GM21576 (cell line): ENCODE results near the gene HOXA13.

Experiments
- ATAC-seq: cut with Tn5 transposase; IDR thresholded peaks from one replicate; pipeline ENCODE4 v1.9.1; 2021; ENCODE audit warnings: mild to moderate bottlenecking, moderate library complexity; ENCODE audit not compliant: unreplicated experiment

HOXA13 gene

DNA sequence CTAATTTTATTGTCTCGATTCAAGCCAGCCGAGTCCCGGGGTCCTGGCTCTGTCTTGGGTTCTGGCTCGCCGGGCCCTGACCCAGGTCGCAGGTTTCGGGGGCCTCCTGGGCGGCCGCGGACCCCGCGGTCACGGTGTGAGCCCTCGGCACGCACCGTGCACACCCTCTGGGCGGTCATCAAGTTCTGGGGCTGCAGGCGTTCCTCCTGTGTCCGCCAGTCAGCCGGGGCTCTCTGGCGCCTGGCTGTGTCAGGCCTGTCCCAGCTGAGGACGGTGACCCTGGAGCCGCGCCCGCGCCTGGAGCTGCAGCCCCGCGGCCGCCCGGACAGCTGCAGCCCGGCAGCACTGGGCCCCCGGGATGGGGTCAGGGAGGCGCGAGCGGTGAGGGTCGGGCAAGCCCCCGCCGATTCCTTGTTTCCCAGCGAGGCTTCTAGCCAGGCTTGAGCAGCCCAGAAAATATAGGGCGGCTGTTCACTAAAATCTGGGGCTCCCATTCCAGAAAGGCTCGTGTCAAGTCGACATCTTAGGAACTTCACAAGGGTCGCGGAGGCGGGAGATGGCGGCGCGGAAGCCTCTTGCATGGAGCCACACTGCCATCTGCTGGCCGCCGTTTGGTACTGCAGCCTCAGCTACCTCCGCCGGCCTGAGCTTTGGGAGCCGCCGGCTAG lies 39.2 kb downstream of the HOXA13 start:
- no peak for ATAC-seq

DNA sequence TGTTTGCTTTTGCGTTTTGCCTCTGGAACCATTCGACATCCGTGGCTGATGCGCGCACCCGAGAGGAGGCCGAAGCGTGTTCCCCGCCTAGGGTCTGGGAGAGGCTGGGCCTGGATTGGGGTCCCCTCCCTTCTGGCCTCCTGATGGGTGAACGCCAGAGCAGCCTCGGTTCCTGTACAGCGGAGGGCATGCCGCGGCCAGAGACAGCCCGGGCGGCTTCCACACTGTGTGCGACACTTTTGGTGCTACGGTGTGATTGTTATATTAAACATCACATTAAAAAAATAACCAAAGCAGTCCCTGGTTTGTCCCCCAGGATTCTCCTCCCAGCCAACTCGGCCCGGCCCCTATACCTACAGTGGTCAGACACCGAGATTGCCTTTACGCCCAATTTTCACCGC lies 39.7 kb downstream of the HOXA13 start:
- ATAC-seq: no peak

DNA sequence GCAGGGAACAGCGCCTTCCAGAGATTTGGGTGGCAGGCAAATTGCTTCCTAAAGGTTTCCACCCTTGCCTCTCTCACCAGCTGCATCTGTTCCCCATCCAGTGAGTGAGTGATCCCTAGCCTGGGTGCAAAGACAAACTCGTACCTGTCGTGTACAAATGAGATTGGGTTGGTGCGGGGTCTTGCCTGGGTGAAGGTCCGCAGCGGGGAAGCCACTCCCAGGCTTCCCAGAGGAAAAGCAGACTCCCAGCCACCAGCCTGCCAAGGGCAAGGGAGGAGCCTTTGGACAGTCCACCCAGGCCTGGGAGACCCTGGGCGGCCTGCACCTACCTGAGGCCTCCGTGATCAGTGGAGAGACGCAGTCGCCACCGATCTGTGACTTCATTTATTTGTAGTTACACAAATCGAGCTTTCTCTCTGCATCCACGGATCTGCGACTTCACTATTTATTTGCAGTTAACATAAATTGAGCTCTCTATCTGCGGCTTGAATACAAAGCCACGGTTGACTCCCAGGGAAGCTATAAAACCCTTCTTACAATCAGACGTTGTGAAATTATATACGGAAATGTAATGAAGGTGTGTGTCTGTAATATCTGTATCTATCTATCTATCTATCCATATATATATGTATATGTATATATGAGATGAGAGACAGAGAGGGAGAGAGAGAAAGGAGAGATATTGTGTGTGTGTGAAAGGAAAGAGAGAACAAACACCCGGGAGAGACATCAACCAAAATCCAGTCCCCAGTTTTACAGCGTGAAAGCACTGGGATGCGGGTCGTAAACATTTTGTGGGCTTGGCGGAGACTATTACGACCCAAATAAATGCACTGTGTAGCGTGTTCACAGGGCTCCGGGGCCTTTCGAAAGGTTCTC lies 40.4 kb downstream of the HOXA13 start:
- ATAC-seq: no peak

DNA sequence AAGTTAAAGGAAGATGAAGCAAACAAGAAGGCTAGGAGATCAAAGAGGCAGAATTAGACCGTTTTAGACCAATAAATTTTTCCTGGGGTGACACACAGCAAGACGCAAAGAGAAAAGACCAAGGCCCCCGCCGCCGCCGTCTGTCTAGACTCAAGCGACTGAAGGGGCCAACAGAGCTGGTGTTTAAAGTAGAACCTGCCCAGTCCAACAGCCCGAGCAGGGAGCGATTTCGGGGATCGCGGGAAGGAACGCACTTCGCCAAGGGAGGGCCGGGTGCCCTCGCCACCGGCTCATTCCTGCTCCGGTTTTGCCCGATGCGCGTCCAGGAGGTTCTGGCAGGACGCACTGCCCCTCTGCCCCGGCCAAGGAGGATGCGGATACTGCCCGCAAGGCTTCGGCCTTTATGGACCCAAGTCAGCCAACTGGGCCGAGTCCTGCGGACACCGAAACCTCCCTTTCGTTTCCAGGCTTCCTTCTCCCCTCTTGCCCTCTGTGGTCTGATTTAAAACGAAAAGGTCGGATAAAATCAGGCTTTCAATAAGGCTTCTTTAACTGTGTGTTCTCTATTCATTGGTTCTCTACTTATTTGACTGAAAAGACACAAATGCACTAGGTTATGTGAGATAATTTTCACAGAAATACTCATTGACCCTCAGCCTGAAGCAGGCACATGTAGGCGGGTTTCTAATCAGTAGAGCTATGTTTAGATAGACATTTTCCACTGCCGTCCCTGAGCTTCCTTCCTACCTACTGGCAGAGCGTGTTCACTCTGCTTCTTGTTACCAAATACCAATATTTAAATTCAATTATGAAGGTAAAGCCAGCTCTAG lies 41.2 kb downstream of the HOXA13 start:
- ATAC-seq: no peak

DNA sequence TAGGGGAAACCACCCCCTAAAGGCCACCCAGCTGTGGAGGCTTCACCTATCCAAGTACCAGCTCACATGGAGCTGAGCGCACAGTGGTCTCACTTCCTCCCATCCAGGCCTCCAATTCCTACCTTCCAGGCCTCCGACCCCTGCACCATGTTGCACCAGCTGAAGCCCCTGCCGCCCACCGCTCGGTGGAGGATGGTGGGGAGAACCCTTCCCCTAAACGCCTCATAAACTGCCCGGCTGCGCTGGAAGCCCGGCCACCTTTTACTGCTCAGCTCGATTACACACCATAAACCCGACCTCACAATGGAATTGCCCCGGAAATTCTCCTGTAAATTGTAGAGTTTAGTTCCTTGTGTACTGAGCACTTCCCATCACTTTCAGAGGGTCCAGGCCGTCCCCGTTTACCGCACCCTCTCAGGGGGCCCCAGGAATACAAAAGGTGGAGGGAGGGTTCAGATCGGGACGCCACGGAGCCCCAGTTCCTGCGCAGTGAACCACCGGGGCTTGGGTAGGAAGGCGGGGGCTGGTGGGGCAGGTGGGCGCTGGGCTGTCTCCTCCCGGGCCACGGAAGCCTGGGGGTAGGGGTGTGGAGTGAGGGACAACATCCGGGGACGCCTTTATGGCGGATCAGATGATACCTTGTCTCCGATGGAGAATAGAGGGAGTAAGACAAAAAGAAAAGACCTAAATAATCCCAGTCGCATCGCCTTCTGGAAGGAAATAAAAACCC lies 42.0 kb downstream of the HOXA13 start:
- no peak for ATAC-seq

DNA sequence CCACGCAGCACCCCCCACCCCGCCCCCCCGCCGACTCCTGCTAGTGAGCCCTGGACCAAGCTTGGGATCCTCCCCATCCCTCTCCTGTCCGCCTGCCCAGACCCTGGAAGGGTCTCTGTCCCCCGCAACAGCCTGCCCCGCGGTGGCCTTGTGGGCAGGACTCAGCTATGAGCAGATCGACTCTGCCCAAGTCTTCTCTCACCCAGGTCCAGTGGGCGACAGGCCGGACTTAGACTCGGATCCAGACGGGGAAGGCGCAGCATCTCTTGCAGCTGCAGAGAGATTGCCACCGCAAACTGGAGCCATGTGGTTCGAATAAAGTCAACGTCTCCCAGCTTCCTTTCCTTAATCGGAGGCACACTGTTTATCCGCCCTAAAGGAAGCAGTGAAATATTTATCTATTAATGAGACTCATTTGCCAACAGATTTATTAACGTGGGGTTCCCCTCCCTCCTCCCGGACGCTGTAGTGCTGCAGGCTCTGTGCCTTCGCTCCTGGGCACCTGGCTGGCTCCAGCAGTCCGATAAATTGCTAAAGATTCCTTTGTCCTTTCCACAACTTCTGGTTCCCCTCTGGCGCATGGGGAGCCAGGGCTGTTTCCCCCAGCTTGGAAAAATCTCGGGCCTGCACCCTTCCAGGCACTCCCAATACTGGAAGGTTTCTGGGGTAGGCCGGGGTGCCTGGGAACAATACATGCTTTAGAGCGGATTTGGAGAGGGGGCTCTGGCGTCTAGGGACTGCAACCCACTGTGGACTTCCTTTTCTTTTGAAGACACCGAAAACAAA lies 42.8 kb downstream of the HOXA13 start:
- no peak for ATAC-seq

DNA sequence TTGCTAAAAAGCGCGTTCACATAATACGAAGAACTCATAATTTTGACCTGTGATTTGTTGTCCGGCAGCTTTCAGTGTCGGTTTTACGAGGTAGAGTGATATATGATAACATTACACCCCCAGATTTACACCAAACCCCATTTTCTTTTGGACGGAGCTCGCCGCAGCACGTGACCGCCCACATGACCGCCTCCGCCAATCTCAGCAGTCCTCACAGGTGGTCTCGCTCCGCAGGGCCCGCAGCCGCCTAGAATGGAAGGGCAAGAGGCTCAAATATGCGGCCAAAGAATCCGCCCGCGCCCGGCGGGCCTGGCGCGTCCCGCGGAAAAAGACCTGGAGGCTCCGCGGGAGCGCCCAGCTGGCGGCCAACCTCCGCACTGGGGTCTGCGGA lies 43.4 kb downstream of the HOXA13 start, which contains the start of gene HOXA7:
TSS of gene HOXA7 (minus strand) at position 168 of the 391 bp plus-strand sequence. CDS start at position 38, 130 bp downstream.
- ATAC-seq: no peak

DNA sequence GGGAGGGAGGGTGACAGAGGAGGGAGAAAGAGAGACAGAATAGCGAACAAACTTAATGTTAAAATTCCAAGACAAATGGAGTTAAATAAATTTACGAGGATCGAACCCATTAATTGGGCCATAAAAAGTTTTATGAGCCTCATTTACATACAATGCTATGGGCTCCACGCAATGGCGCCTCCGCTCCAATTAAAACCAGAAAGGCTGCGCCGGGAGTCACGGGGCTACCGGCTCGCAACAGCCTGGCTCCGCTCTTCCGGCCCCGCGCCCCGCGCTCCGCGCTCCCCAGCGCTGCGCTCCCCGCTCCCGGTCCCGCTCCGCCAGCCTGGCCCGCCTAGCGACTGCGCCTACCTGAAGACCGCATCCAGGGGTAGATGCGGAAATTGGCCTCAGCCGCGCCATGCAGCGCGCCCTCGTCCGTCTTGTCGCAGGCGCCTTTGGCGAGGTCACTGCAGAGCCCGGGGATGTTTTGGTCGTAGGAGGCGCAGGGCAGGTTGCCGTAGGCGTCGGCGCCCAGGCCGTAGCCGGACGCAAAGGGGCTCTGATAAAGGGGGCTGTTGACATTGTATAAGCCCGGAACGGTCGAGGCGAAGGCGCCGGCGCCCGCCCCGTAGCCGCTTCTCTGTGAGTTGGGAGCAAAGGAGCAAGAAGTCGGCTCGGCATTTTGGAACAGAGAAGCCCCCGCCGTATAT lies 43.9 kb downstream of the HOXA13 start:
- no peak for ATAC-seq

DNA sequence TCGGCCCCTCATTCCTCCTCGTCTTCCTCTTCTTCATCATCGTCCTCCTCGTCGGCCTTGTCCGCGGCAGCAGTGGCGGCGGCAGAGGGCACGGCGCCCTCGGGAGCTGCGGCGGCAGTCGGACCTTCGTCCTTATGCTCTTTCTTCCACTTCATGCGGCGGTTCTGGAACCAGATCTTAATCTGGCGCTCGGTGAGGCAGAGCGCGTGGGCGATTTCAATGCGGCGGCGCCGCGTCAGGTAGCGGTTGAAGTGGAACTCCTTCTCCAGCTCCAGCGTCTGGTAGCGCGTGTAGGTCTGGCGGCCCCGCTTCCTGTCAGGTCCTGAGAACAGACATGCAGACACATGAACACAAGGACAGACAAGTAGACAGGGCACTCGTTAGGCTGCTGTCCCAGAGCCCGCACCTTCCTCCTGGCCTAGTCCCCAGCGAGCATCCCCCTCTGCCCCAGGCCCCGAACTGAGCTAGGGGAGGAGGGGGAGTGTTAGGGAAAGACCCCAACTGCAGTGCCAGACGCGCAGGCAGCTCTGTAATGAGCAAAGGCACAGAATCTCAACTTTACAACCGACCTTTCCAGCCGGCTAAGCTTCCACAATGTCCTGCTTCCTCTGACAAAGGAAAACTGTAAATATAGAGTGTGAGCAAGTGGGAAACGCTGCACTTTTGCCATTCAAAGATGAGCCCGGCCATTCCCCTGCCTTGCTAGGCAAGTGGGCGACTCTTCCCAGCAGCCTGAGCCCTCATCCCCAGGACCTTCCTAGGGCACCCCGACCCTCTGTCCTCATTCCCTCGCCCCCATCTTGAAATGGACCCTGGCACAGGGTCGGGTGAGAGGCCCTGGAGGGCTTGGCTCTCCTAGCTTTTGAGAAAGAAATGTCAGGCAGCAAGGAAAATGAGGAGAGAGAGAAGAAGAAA lies 44.7 kb downstream of the HOXA13 start:
- ATAC-seq: no peak

DNA sequence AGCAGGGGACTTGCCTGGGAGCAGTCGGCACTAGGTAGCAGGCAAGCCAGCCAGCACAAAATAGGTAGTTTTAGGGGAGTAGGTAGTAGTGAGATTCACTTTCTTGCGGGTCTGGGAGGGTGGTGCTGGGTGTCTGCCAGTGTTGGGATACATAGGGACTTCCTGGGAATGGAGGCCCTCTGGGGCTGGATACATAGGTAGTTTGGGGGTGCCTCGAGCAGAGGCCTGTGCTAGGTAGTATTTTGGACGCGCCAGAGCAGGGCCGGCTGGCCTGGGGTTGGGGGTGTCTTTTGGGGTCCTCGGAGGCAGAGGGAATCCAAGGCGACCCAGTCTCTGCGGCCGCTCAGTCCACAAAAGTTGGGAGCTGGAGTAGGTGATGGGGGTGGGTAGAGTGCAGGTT lies 45.5 kb downstream of the HOXA13 start:
- ATAC-seq: no peak

DNA sequence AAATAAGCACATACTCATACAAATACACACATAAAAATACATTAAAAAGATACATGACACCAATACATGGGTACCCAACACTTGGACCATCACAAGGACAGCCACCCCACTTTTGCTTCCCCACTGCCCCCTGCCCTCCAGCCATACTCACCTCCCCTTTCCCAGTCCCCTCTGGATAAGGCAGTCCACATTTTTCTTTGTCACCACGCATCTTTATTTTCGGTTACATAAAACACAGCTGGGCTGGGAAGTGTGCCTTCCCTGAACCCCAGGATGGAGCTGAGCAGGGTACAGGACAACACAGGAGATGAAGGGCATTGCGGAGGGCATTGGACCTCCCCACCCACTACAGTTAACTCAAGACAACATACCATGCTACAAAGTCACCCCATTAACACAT lies 46.4 kb downstream of the HOXA13 start:
- no peak for ATAC-seq

DNA sequence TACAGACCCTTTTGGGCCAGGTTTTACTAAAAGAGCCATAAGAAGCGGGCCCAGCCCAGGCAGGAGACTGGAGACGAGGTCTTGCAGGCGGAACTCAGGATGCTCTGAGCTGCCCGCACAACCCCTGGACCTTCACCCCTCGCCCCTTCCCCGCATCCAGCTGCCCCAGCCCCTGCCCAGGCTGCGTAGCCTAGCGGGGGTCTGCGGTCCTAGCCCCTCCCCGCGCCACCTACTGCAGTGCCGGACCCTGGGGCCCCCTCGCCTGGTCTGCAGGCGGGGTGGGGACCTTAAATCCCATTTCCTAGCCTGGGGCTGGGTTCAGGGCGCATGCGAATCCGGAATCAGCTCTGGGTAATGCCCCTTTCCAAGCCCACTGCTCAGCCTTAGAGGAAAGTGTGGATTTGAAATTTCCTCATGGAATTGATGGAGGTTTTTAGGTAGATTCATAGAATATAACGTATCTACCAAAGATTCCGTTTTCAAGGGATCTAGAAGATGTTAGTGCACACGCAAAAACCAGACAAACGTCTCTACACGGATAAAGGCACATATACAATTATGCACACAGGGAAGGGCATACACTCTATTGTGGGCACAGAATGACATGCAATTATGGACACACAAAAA lies 47.0 kb downstream of the HOXA13 start:
- no peak for ATAC-seq

DNA sequence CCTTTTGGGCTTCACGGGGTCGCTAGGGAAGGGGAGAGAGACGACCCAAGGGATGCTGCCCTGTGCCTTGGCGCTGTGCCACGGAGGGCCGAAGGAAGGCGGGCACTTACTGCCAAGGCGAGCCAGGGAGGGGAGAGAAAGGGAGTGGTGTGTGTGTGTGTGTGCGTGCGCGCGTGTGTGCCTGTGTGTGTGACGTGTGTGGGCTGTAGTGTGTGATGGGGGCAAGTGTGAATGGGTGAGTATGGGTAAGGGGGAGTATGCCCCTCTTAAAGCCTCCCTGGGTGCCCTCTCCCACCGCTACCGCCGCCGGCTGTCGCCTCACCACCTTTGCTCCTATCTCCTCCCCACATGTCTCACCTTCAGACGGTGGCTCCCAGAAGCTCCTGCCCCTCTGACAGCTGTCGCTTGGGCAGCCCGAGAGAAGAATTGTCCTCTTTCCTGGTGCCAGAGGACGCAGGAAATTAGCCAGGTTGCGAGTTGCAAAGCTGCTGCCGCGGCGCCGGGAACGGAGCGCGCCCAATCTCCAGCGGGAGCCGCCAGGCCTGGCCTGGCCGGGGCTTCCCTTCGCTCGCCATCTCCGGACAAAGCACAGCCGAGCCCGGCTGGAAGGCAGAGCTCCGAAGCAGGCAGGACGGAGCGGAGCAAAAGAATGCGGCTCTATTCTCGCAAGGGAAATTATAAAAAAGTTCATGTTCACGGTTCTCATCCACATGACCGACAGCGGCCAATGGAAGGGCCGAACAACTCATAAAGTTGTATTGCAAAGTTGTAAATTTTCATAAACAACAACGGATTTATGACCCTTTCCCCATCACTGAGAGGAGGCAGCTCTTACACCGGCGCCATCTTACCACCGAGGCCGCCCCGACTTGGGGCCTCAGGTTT lies 47.7 kb downstream of the HOXA13 start, which contains the start of gene HOXA3:
TSS of gene HOXA3 (minus strand) at position 653 of the 885 bp plus-strand sequence. CDS start 41,943 bp downstream, outside the sequence.
- ATAC-seq: no peak

DNA sequence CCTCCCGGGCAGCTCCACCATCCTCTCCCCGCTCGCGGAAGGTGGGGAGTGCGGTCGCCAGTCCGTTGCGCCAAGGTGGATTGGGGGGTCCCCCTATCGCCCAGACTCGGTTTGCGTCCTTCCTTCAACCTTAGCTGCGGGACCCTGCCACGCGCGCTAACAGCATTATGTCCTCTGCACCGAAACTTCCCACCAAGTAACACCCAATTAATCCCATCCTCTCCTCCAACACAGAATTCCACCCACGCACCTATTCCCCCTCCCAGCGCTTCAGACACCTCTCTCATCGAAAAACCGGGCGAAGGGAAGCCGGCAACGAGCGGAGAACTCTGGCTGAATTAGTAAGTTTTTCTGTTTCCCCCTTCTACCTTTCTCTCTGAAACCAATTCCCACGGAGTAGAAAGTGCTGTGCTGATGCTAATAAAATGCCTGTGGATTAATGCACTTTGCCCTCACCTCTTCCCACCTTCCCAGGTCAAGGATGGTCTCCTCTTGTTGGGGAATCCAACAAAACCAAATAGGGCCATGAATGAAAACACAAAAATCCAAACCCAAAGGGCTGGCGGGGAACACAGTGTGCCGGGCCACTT lies 48.5 kb downstream of the HOXA13 start:
- ATAC-seq: no peak

DNA sequence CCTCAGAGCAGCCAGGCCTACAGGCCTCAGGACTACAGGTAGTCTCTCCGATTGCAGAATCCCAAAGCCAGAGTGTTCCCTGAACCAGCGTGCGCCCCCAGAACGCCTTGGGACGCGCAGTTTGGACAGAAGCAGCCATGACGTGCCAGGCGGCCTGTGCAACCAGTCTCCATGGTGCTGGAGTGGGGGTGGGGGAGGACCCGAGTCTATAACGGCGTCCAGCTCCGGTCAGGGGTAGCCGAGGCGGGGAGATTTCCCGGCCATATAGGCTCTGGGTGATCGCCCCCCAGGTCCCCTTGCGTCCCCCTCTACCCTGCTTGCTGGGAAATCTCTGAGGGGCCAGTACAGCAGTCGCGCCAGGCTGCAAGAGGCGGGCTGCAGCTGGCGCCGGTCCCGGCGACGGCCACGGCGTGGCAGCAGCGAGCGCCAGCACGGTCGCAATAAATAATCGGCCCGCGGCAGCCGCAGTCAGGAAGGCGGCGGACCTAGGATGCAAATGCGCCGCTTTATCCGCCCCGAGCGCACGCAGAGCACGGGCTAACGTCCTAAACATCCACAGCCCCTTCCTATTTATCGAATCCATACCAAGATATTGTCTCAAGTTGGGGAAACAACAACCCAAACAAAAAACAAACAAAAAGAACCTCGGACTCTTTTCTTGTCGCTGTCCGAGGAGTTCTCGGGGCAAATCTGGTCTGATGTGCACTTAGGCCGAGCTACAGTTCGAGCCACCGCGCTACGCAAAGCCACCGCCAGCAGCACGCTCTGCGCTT lies 49.1 kb downstream of the HOXA13 start:
- ATAC-seq: peak; percentile 57
